Inflammatory macrophage treated with lipopolysaccharide for 1 hour (primary cell): ENCODE data around the gene EHMT2.
A peak's percentile ranks its signal among the peaks of the same experiment; 100 is the strongest.

Experiments used
- DNase-seq, 2 donors: peaks; one replicate each; pipeline ENCODE4 v3.0.0-alpha.2; 2020 to 2022

EHMT2 gene

GRCh38 chr6:31888276-31889258 is 8.9 kb downstream of the EHMT2 start:
- DNase-seq = peak in 1 of 2 donors; percentile 36

GRCh38 chr6:31887173-31888007 is 10.1 kb downstream of the EHMT2 start:
- no peak for DNase-seq

- no peak for DNase-seq
Observed at GRCh38 chr6:31886541-31886991, 10.9 kb downstream of the EHMT2 start.

- no peak for DNase-seq
Observed at GRCh38 chr6:31884528-31885035, 12.9 kb downstream of the EHMT2 start.

GRCh38 chr6:31883676-31884075 is 13.8 kb downstream of the EHMT2 start:
- no peak for DNase-seq

GRCh38 chr6:31882344-31882743 is 15.2 kb downstream of the EHMT2 start:
- DNase-seq = no peak

GRCh38 chr6:31881136-31881859 is 16.2 kb downstream of the EHMT2 start:
- DNase-seq = peak in 1 of 2 donors; percentile 31

GRCh38 chr6:31880616-31881015 is 16.9 kb downstream of the EHMT2 start:
- no peak for DNase-seq

GRCh38 chr6:31879901-31880300 is 17.6 kb downstream of the EHMT2 start:
- no peak for DNase-seq

- DNase-seq = no peak
Observed at GRCh38 chr6:31879143-31879542, 18.4 kb downstream of the EHMT2 start.

- DNase-seq = no peak
Observed at GRCh38 chr6:31878726-31879125, 18.8 kb downstream of the EHMT2 start, which contains the start of gene SLC44A4. Gene SLC44A4, minus strand, starts transcription at chr6:31878997. Its CDS starts 17 bp downstream, at chr6:31878980.

GRCh38 chr6:31878222-31878621 is 19.3 kb downstream of the EHMT2 start:
- no peak for DNase-seq

- no peak for DNase-seq
Observed at GRCh38 chr6:31877651-31878161, 19.8 kb downstream of the EHMT2 start.

GRCh38 chr6:31877125-31877650 is 20.3 kb downstream of the EHMT2 start:
- no peak for DNase-seq

GRCh38 chr6:31876357-31876756 is 21.1 kb downstream of the EHMT2 start:
- no peak for DNase-seq

- no peak for DNase-seq
Observed at GRCh38 chr6:31875877-31876276, 21.6 kb downstream of the EHMT2 start.

GRCh38 chr6:31874836-31875572 is 22.5 kb downstream of the EHMT2 start:
- no peak for DNase-seq

GRCh38 chr6:31874084-31874670 is 23.3 kb downstream of the EHMT2 start:
- no peak for DNase-seq

GRCh38 chr6:31871046-31871659 is 26.3 kb downstream of the EHMT2 start:
- no peak for DNase-seq

- DNase-seq = no peak
Observed at GRCh38 chr6:31870385-31870921, 27.0 kb downstream of the EHMT2 start.
